Vagina (tissue), 2 donors: ENCODE measurements around the gene SOX1.

Experiments used
- CTCF ChIP-seq, 3 experiments: fragments of 450-650 bp in 2 of 3; fragments of 200-600 bp in 1 of 3; sonication (generic) in 1 of 3; IDR thresholded peaks; one replicate each; pipeline ENCODE4 v1.5.1; 2017 to 2019; ENCODE audit warnings: antibody characterized with exemption in 3 of 3, mild to moderate bottlenecking in 2 of 3, moderate library complexity in 2 of 3
- POLR2A ChIP-seq, 2 donors: fragments of 450-650 bp; IDR thresholded peaks; one replicate each; pipeline ENCODE4 v1.6.1; 2017; ENCODE audit warnings: antibody characterized with exemption in 2 of 2, mild to moderate bottlenecking in 2 of 2, moderate library complexity in 2 of 2
- POLR2AphosphoS5 ChIP-seq, 2 donors: sonication (generic); formaldehyde crosslinking; IDR thresholded peaks; one replicate each; pipeline ENCODE4 v1.9.0; 2017; ENCODE audit warnings: antibody characterized with exemption in 2 of 2, mild to moderate bottlenecking in 2 of 2, low read depth in 1 of 2; ENCODE audit not compliant: insufficient read depth in 1 of 2

- TF ChIP-seq CTCF (IDR thresholded peaks at IDR 0.05) (no peak), POLR2AphosphoS5 (IDR thresholded peaks at IDR 0.05; ENCODE audit: insufficient read depth in 1 of 2, low read depth in 1 of 2) (no peak), POLR2A (IDR thresholded peaks at IDR 0.05) (no peak)
These were observed 39.7 kb upstream of the SOX1 start for GRCh38 chr13:112027250-112027649.
